ENCODE measurements around the gene ULK2.

ULK2 gene

DNA sequence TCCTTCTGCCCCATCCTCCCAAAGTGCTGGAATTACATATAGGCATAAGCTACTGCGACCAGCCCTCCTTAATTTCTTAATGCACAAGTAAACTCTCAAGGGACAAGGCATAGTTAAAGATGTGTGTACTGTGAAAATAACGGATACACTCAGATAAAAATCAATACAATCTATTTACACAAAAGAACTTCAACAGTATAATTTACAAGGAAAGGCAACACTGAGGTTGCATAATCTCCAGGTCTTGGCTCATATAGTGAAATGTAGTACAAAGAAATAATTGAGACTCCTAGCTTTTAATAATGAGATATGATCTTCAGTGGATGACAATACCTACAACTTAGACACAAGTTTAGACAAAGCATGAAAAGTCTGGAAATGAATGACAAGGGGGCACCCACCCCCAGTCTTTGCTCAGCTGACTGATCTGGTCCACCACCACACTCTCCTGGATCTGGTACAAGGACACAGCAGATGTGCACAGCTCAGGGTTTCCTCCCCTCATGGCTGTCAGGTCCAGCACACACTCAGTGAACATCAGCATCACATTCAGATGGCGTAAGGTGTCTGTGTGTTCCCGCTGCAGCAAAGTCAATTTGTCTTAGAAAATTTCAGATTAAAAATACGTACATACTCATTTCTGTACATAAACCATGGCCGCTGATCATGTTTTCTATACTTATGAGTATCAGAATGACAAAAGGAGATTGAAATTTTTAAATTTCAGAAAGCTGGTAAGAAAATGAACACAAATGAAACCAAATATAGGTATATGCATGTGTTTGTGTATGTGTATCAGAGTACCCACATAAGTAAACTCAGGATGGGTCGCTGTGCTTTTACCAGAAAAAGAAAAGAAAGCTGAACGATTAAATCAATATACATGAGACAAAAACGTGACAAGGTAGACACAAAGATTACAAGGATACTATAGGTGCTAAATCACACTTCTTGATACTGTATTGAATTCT, 86.0 kb downstream of the ULK2 start:
- Histone ChIP-seq H3K4me3 (ENCODE audit: low read length) (no peak overlapping the region), H4K5ac (ENCODE audit: low read length) (no peak overlapping the region), H2BK15ac (replicated peaks; ENCODE audit: low read depth) (no peak overlapping the region), H2BK5ac (ENCODE audit: low read length) (no peak overlapping the region), H3K79me2 (ENCODE audit: control insufficient read depth, insufficient read depth, low read length) (no peaks in the 10 kb centered on the region), H3K18ac (ENCODE audit: low read length) (no peak overlapping the region), H3K27me3 (ENCODE audit: insufficient read depth, low read length, poor library complexity) (no peaks in the 10 kb centered on the region), H3K56ac (ENCODE audit: low read length) (no peak overlapping the region), H3K23ac (ENCODE audit: low read length) (no peak overlapping the region), H3K27ac (ENCODE audit: low read depth, low read length) (no peak overlapping the region), H2AK5ac (ENCODE audit: low read length) (no peak overlapping the region), H3K79me1 (ENCODE audit: low read length) (no peaks in the 10 kb centered on the region), H3K4me1 (ENCODE audit: control insufficient read depth, low read depth, low read length) (no peaks in the 10 kb centered on the region), H3K4me2 (ENCODE audit: low read length) (no peak overlapping the region), H3K4ac (ENCODE audit: low read depth, low read length) (no peak overlapping the region), H4K8ac (ENCODE audit: low read depth, low read length) (no peak overlapping the region), H3K9ac (ENCODE audit: low read length) (no peak overlapping the region), H2BK120ac (ENCODE audit: low read depth, low read length) (no peak overlapping the region), H3K36me3 (ENCODE audit: control insufficient read depth, insufficient read depth, low read length) (no peaks in the 10 kb centered on the region)
- WGBS (ENCODE audit: extremely low coverage, insufficient coverage, low lambda C conversion rate): no CpG with 5 or more reads among the region's 9 CpGs
- DNase-seq: no peak

DNA sequence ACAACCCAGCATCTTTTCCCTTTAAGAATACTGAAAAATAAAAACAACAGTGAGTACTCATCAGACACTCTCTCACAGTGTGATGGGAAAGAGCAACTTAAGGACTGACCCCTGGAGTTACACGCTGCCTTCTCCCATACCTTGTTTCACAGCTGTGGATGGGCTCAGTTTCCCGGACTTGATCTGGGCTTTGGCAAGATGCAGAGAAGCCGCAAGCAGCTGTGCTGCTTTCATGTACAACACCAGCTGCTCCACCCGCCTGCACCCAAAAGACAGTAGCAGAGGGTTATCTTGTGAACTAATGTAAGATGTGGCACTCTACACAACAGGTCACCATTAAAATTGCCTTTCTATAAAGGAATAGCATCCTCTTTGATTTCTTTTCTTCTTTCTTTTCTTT, 86.9 kb downstream of the ULK2 start:
- Histone ChIP-seq H3K4ac (ENCODE audit: low read depth, low read length) (no peak overlapping the region), H3K9ac (ENCODE audit: low read length) (no peak overlapping the region), H2BK120ac (ENCODE audit: low read depth, low read length) (no peak overlapping the region), H3K4me1 (ENCODE audit: control insufficient read depth, low read depth, low read length) (no peaks in the 10 kb centered on the region), H4K8ac (ENCODE audit: low read depth, low read length) (no peak overlapping the region), H3K27me3 (ENCODE audit: insufficient read depth, low read length, poor library complexity) (no peaks in the 10 kb centered on the region), H3K79me2 (ENCODE audit: control insufficient read depth, insufficient read depth, low read length) (no peaks in the 10 kb centered on the region), H3K56ac (ENCODE audit: low read length) (no peak overlapping the region), H3K4me2 (ENCODE audit: low read length) (no peak overlapping the region), H3K79me1 (ENCODE audit: low read length) (no peaks in the 10 kb centered on the region), H2AK5ac (ENCODE audit: low read length) (no peak overlapping the region), H3K27ac (ENCODE audit: low read depth, low read length) (no peak overlapping the region), H3K4me3 (ENCODE audit: low read length) (no peak overlapping the region), H2BK15ac (replicated peaks; ENCODE audit: low read depth) (no peak overlapping the region), H3K36me3 (ENCODE audit: control insufficient read depth, insufficient read depth, low read length) (no peaks in the 10 kb centered on the region), H3K23ac (ENCODE audit: low read length) (no peak overlapping the region), H3K18ac (ENCODE audit: low read length) (no peak overlapping the region), H4K5ac (ENCODE audit: low read length) (no peak overlapping the region), H2BK5ac (ENCODE audit: low read length) (no peak overlapping the region)
- WGBS (ENCODE audit: extremely low coverage, insufficient coverage, low lambda C conversion rate): no CpG with 5 or more reads among the region's 4 CpGs
- no peak for DNase-seq

DNA sequence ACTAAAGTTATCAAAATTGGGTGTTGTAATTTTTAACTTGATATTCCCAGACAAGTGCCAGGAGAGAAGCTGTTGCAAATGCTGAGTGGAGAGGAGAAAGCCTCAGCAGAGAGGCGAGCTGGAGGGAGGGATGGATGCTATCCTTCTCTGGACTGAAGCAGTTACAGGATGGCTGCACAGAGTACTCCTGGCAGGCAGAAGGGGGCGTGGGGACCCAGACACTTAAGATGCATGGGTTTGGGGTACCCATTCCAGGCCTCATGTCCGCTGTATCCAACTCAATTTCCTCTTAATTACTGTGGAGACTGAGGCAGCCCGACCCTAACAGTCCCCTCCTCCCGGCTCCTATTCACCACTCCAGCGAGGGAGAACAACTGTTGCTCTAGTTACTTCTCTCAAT, 94.2 kb downstream of the ULK2 start:
- Histone ChIP-seq H3K4me3 (ENCODE audit: low read length) (no peak overlapping the region), H3K56ac (ENCODE audit: low read length) (no peak overlapping the region), H4K8ac (ENCODE audit: low read depth, low read length) (no peak overlapping the region), H3K79me2 (ENCODE audit: control insufficient read depth, insufficient read depth, low read length) (no peaks in the 10 kb centered on the region), H3K23ac (ENCODE audit: low read length) (no peak overlapping the region), H2BK15ac (replicated peaks; ENCODE audit: low read depth) (no peak overlapping the region), H4K5ac (ENCODE audit: low read length) (no peak overlapping the region), H3K18ac (ENCODE audit: low read length) (no peak overlapping the region), H2AK5ac (ENCODE audit: low read length) (no peak overlapping the region), H3K27ac (ENCODE audit: low read depth, low read length) (no peak overlapping the region), H3K4me2 (ENCODE audit: low read length) (no peak overlapping the region), H3K79me1 (ENCODE audit: low read length) (no peaks in the 10 kb centered on the region), H2BK120ac (ENCODE audit: low read depth, low read length) (no peak overlapping the region), H3K4me1 (ENCODE audit: control insufficient read depth, low read depth, low read length) (no peaks in the 10 kb centered on the region), H2BK5ac (ENCODE audit: low read length) (no peak overlapping the region), H3K4ac (ENCODE audit: low read depth, low read length) (no peak overlapping the region), H3K27me3 (ENCODE audit: insufficient read depth, low read length, poor library complexity) (no peaks in the 10 kb centered on the region), H3K9ac (ENCODE audit: low read length) (no peak overlapping the region), H3K36me3 (ENCODE audit: control insufficient read depth, insufficient read depth, low read length) (no peaks in the 10 kb centered on the region)
- WGBS (ENCODE audit: extremely low coverage, insufficient coverage, low lambda C conversion rate): no CpG with 5 or more reads among the region's 6 CpGs
- DNase-seq: no peak

DNA sequence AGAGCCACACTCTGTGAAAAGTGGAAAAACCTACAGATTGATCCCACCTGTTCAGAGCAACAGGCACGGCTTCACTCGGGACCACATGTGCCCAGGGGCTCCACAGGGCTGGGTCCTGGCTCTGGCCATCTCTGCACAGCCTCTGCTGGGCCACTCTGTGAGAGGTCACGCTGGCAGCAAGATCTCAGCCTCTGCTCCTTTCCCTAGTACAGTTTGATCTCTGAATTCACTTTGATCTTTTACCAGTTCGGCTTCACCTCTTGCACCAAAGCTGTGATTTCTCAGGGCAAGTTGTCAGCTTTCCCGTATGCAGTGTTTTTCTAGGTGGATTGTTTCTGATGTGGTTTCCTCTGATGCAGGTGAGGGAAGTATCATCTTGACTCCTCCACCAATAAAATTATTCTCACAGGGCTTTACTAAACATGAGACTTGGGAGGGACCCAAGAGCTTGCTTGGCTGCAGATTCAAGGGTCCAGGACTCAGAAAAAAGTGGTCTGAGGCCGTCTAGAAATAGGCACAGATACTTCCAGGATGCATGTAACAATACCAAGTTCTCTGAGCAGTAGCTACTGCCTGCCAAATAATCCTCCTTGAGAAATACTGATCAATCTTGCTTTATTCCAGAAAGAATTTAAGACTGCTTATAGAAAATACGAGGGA, 95.6 kb downstream of the ULK2 start:
- Histone ChIP-seq H3K79me1 (ENCODE audit: low read length) (no peaks in the 10 kb centered on the region), H2BK15ac (replicated peaks; ENCODE audit: low read depth) (no peak overlapping the region), H3K56ac (ENCODE audit: low read length) (no peak overlapping the region), H3K4me2 (ENCODE audit: low read length) (no peak overlapping the region), H2AK5ac (ENCODE audit: low read length) (no peak overlapping the region), H3K4ac (ENCODE audit: low read depth, low read length) (no peak overlapping the region), H2BK5ac (ENCODE audit: low read length) (no peak overlapping the region), H3K79me2 (ENCODE audit: control insufficient read depth, insufficient read depth, low read length) (no peaks in the 10 kb centered on the region), H4K8ac (ENCODE audit: low read depth, low read length) (no peak overlapping the region), H3K36me3 (ENCODE audit: control insufficient read depth, insufficient read depth, low read length) (no peaks in the 10 kb centered on the region), H3K4me3 (ENCODE audit: low read length) (no peak overlapping the region), H3K18ac (ENCODE audit: low read length) (no peak overlapping the region), H3K27ac (ENCODE audit: low read depth, low read length) (no peak overlapping the region), H3K27me3 (ENCODE audit: insufficient read depth, low read length, poor library complexity) (no peaks in the 10 kb centered on the region), H3K9ac (ENCODE audit: low read length) (no peak overlapping the region), H3K23ac (ENCODE audit: low read length) (no peak overlapping the region), H4K5ac (ENCODE audit: low read length) (no peak overlapping the region), H3K4me1 (ENCODE audit: control insufficient read depth, low read depth, low read length) (no peaks in the 10 kb centered on the region), H2BK120ac (ENCODE audit: low read depth, low read length) (no peak overlapping the region)
- no peak for DNase-seq
- WGBS (ENCODE audit: extremely low coverage, insufficient coverage, low lambda C conversion rate): no CpG with 5 or more reads among the region's 7 CpGs

DNA sequence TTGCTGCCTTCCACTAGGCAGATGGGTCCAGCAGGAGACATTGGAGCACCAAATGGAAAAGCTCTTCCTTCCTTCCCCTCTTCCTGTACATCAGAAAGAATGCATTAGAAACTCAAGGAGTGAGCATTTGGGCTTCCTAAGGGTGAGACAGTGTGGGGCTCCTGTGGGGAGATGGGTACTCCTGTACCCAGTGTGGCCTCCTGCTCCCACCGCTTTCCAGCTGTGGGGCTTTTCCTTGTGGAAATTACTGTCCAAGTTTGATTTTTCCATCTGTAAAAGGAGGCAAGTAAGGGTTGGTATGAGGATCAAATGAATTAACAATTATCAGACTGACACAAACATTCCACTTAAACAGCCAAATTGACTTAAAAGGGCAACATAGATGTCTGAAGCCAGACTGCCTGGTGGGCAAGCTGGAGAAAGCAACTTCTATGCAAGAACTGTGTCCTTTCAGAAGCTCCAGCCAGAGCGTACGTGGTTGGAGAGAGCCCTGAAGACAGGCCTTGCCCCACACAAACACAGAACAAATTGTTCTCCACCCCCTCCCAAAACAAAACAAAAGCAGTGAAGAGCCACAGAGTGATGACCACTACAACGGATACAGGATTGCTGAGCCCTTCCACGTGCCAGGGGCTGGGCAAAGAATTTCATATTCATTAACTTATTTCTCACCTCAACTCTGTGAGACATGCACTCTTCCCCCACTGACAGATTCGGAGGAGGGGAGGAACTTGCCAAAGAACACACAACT, 96.6 kb downstream of the ULK2 start:
- Histone ChIP-seq H4K5ac (ENCODE audit: low read length) (no peak overlapping the region), H3K27ac (ENCODE audit: low read depth, low read length) (no peak overlapping the region), H3K4me3 (ENCODE audit: low read length) (no peak overlapping the region), H3K79me1 (ENCODE audit: low read length) (no peaks in the 10 kb centered on the region), H3K4ac (ENCODE audit: low read depth, low read length) (no peak overlapping the region), H3K9ac (ENCODE audit: low read length) (no peak overlapping the region), H3K36me3 (ENCODE audit: control insufficient read depth, insufficient read depth, low read length) (no peaks in the 10 kb centered on the region), H2BK5ac (ENCODE audit: low read length) (no peak overlapping the region), H3K56ac (ENCODE audit: low read length) (no peak overlapping the region), H3K4me1 (ENCODE audit: control insufficient read depth, low read depth, low read length) (no peaks in the 10 kb centered on the region), H3K4me2 (ENCODE audit: low read length) (no peak overlapping the region), H3K27me3 (ENCODE audit: insufficient read depth, low read length, poor library complexity) (no peaks in the 10 kb centered on the region), H4K8ac (ENCODE audit: low read depth, low read length) (no peak overlapping the region), H2BK15ac (replicated peaks; ENCODE audit: low read depth) (no peak overlapping the region), H2AK5ac (ENCODE audit: low read length) (no peak overlapping the region), H3K23ac (ENCODE audit: low read length) (no peak overlapping the region), H3K18ac (ENCODE audit: low read length) (no peak overlapping the region), H3K79me2 (ENCODE audit: control insufficient read depth, insufficient read depth, low read length) (no peaks in the 10 kb centered on the region), H2BK120ac (ENCODE audit: low read depth, low read length) (no peak overlapping the region)
- no CpG with 5 or more reads among the region's 6 CpGs for WGBS (ENCODE audit: extremely low coverage, insufficient coverage, low lambda C conversion rate)
- DNase-seq: no peak
